ENCODE measurements around the gene TNFRSF13B. TPM values are rescaled to one million over a fixed set of nuclear protein-coding genes. Genes with fewer than 3 reads are reported as not detected.
"Not testable (repeated sequence)": the region's sequence is repeated elsewhere in the genome, so short reads cannot be mapped to it uniquely, and the experiment has no call there.

The TNFRSF13B gene
- total RNA-seq: not detected in 2 replicates

DNA sequence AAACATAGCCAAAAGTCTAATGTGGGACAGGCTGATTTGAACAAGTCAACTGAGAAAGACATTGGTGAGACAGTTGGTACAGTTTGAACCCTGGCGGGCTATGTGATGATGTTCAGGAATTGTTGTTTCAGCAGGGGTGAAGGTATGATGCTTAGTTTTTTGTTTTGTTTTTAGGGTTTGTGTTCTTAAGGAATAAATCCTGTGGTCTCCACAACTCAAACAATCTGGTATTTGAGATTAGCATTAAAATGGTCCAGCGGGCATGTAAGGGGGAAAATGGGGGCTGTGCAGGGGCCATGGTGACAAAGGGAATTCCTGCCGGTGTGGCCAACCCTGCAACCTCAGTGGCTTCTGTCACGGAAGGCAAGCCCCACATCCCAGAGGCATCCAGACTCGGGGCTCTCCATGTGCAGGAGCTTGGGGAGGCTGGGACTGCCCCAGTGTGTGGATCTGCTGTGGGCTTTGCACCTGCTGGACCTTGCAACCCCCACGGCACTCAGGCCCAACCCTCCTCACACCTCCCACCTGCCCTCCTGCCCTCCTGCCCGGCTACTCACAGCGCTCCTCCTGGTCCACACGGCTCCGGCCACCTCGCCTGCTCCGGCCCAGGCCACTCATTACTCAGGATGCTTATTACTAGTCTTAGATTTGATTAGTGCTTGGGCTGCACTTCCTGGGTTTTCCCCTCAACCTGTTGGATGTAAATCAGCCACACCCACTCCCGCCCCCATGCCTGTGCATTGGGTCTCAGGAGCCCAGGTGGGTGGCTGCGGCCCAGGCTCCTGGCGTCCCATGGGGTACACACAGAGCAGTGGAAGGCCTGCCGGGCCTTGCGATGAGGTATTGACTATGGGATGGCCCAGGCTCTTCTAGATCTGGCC, at the start of gene TNFRSF13B:
TSS of gene TNFRSF13B (minus strand) at position 661 of the 881 bp plus-strand sequence. CDS start at position 618, 43 bp downstream.
- no peak for DNase-seq

DNA sequence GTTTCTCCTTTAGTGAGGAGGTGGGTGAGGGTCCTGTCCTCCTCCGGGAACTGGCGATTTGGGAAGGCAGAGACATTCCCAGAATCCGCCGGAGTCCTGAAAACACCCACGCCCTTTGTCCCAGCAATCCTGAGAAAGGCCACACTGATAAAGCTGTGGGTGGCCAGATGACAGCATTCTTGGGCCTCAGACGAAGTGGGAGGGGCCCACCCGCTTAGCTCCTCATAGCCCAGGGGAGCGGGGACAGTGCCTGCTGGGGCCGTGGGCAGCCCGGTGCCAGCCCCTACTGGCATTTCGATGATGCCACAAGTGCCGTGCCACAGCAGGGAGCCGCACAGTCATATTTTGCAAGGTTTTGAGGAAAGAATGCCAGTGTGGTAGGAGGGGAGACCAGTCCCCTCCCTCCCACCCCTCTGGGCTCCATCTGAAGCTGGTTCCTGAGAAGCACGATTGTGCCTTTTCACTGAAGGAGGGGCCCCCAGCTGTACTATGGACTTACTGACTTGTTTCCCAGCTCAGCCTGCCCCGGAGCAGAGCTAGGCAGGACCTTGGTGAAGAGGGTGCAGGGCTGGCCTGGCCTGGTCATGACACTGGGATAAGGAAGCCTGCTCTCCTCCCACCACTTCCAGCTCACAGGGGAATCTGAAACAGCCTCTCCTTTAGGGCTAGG, 49.4 kb upstream of the TNFRSF13B start:
- DNase-seq: no peak

DNA sequence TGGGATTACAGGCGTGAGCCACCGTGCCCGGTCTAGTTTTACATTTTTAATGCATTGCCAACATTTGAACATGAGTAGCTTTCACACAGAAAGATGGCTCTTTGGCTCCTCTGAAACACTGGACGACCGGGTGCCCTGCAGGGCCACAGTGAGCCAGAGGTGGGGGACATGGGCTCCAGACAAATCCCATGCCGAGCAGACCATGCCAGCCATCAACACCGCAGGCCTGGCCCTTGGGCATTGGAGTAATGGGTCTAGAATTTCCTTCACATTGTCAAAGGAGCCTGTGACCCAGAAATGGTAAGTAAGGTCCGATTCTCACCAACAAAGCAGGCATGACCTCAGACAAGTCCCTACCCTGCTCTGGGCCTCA, 48.9 kb upstream of the TNFRSF13B start:
- no peak for DNase-seq

DNA sequence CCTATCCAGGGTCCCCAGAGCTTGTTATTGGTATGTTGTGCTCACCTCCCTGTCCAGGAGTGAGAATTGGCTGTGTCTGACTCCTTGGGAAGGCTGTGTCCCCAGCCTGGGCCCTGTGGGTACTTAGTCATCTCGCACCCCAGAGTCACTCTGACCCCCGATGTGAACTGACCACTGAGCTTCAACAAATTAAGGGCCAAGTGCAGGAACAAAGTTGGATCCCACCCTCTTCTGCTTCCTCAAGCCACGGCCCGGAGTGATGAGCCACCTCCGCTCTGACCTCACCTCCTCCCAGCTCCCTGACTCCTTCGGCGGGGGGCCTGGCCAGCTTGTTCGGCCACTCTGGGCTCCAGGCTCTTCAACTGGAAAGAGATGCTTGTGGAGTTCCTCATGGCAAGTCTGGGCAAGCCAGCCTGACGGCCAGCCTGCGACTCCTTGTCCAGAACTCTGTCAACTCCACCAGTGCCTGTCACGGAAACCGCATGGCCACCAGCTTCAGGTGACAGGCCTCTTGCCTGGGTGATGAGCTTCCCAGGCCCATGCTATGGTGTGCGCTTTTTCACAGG, 48.1 kb upstream of the TNFRSF13B start:
- no peak for DNase-seq

DNA sequence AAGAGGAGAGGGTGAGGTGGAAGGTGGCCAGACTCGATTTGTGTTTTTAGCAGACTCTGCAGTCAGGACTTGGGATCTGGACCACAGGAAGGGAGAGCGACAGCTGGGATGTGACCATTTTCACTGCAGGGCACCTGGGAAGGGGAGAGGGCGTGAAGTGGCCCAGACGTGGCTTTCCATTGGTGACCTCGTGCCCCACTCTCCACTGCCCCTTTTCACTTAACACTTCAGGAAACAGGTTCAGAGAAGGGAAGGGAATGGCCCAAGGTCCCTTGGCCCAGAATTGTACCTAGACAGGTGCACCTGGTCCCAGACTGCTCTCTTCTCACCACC, 47.5 kb upstream of the TNFRSF13B start:
- no peak for DNase-seq

DNA sequence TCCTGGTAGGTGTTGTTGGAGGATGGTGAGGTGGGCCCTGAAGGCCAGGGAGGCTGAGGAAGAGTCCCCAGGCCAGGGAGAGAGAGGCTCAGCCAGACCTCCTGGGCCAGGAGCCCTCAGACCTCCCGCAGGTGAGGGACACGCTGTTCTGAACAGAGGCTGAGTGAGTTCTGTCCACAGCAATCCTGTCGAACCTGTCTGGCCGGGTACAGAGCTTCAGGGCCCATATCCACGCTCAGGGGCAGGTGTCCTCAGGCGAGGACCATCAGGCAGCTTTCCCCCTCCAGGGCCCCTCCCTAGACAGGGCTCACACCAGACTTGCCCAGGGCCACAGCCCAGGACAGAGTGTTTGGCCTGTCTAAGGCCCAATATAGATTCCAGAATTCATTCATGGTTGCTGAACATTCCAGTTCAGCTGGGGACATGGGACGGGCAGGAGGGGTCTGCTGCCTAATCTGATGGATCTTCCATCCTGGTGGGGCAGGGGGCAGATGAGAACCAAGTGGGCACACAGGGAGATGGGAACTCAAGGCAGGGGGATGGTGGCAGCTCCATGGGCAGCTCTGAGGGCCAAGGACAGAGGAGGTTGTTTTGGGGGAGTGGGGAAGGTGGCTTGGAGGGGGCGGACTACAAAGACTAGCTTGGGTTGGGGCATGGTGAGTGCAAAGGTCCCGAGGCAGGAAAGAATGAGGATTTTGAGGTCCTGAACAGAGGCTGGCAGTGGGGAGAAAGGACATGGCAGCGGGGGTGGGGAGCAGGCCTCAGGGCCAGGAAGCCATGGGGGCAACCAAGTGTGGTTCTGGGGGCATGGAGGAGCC, 46.9 kb upstream of the TNFRSF13B start:
- no peak for DNase-seq

DNA sequence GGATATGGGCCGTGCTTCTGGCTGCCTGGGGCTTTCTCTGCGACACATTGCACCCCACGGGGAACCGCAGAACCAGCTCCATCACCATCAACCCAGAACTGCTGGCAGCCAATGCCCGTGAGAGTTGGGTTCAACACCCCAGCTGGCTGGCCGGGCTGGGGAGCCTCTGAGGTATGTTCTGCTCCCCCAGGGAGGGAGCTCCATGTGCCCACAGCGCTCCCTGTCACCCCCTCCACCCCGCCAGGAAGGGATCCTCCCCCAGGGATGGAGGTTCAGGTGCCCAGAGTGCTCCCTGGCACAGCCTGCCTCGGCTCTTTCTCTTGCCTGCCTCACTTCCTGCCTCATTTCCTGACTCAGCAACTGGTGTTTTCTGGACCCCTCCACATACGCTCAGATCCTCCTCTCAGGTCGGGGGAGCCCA, 46.1 kb upstream of the TNFRSF13B start:
- no peak for DNase-seq

DNA sequence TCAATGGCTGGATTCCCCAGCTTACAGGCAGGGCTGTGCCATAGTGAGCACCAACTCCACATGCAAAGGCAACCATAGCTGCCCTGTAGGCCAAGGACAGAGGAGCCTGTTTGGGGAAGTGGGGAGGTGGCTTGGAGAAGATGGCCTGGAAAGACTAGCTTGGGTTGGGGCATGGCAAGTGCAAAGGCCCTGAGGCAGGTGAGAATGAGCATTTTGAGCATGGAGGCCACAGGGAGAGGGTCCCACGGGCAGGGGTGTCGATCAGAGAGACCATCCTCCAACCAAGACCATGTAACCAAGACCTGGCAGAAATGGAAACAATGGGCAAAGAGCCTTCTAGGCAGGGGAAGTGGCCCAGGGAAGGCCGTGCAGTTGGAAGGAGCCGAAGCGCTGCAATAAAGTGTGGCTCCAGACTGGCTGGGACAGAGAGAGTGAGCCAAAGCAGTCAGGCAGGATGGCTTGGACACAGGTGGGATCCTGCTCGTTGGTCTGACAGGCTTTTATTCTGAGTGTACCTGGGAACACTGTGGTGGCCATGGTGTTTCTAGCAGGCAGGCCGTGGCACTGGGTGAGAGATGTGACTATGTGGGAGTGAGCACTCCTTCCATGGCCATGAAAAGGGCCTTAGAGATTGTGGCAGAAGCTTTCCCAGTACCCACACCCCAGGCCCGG, 45.6 kb upstream of the TNFRSF13B start:
- DNase-seq: no peak

DNA sequence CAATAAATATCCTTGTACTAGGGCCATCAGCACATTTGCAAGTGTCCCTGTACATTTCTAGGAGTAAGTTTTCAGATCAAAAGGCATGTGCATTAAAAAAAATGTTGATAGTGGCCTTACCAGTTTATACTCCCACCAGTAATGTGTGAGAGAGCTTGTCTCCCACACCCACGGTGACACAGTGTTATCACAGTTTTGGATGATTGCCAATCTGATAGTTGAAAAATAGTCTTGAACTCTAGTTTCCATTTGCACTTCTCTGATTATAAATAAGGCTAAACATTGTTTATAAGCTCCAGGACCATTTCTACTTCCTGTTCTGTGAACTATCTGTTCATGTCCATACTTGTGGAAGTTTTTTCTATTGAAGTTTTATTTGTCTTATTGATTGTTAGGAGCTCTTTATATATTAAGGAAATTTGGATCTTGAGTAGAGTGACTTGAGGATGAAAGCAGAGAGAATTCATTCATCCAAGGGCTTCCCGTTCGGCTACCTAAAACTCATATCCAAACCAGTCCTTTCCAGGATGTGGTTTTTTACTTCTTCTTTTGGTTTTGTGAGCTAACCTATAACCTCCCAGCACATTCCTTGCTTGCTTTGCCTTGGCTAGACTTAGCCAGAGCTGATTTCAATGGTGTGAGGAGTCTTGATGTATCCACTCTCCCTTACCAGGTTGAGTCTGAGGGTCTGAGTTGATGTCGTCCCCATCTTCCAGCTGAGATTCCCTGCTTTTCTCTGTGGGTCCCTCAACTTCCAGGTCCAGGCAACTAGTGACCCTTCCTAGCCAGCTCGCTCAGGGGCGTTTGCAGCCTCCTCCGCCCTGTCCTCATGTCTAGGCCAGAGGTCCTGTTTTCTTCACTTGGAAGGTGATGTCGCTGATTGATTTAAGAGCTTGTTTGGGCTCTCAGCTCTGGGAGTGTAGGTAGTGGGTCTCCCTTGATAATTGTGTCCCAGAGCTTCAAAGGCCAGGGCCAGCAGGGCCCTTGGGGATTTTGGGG, 44.6 kb upstream of the TNFRSF13B start:
- DNase-seq: not testable (repeated sequence)

DNA sequence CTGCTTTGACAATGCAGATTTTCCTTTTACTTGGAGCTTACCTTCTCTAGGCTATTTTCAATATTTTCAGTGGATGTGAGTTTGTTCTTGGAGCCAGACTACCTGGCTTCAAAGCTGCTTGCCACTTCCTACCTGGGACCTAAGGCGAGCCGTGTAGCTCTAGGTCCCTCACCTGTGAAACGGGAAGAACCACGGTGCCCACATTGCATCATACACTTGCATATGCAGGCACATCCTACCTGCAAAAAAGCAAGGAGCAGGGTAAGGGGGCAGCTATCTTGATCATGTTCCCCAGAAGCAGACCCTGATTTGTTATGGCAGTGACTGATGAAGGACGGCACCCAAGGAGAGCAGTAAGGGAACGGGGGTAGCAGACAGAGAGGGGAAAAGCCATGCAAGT, 43.3 kb upstream of the TNFRSF13B start:
- DNase-seq: no peak

DNA sequence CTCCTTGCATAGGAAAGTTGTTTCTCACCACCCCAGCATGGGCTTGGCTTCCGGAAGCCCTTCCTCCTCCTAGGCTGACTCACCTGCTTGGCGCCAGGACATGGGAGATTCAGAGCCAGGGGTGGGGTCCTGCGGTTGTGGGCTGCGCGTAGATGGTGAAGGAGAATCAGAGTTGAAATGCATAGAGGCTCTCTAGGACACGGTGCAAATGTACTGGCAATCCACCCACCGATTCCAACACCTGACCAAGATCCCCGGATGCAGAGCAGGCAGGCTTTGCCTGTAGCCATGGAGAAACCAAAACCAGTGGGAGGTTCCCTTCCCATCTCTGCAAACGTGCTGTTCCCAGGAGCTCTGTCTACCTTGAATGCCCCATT, 42.8 kb upstream of the TNFRSF13B start:
- not testable (repeated sequence) for DNase-seq

DNA sequence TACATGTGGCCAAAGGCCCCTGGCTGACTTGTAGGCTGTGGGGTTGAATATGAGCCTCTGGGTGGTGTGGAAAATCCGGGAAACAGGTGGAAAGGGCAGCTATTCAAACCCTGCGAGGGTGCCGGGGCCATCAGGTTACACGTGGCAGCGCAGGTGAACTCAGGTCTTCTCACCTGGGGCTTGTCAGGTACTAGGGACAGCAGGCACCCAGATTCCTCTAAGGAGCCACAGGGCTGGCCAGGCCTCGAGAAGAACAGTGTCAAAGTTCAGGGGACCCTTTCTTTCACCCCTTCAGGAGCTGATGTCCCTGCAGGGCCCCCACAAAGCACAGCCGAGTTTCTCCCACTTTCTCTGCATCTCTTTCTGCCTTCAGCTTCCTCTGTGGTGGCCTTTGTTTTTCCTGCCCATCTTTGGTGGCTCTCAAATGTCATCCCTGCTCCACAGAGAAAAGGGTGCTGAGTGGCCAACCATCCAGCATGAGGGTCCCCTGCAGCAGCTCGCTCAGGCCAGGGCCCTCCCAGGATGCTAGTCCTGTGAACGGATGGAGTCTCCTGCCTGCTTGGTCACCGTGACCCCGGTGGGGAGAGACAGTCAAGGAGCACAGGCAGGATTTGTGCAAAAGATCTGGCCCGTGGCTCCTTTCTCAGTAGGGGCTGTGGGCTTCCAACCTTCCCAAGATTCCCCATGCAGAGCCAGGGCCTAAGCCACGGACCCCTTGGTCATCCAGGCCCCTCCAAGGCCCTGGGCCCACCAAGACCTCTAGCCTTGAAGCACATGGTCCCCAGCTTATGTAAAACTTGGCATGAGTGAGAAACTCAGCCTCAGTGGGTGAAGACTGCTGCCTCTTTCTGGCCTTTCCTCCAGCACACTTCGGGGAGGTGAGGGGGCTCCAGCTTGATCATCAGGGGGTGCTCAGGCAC, 42.2 kb upstream of the TNFRSF13B start:
- DNase-seq: not testable (repeated sequence)

DNA sequence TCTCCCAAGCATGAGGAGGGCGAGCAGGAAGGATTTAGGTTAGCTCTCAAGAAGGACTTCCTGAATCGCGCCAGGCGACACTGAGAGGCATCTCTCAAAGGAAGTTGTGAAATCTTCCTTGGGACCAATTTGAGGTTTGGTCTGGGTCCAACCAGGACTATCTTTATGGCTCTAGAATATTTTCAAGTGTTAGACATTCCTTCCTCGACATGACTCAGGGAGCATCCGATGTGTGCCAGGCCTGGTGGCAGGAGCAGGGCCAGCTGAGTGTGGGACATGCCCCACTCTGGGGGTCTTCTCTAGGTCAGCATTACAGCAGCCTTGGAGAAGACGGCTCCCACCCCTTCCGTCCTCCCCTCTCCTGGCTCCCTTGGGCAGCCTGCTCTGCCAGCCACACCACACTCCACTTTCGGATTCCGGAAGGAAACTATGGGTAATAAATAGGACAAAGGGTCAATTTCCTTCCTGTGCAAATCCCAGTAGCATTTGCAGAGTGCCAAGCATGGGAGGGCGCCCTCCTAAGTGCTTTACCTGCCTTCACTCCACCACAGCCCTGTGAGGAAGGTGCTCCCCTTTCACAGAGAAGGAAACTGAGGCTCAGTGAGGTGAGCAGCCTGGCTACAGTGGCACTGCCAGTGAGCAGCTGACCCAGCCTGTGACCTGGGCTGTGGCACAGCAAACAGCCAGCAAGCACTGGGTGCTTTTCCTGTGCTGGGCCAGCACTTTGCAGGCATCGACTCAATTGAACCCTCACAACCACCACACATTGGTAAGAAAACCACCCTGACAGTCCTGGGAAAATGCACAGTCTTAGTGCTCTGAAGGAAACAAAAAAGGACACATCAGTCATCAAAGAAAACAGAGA, 39.4 kb upstream of the TNFRSF13B start:
- DNase-seq: not testable (repeated sequence)

DNA sequence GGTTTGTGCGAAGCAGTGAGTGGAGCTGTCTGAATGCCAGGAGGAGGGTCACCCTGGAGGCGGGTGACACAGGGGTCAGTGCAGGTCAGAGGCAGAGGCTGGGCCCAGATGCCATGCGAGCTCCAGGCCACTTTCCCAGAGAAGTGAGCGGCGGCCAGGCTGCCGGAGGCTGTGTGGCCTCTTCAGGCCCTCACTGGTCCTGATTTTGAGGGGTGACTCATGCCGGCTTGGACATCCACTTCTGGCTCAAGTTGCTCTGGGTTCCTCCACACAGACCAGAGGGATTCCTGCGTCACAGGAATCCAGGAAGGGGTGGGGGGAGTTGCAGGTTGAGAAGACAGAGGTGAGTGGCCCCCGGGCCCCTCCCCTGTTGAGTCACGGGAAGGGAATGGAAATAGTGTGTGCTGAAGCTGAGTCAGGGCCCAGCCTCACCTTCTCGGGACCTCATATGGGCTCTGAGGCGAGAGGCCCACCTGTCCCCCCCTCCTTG, 38.7 kb upstream of the TNFRSF13B start:
- DNase-seq: not testable (repeated sequence)

DNA sequence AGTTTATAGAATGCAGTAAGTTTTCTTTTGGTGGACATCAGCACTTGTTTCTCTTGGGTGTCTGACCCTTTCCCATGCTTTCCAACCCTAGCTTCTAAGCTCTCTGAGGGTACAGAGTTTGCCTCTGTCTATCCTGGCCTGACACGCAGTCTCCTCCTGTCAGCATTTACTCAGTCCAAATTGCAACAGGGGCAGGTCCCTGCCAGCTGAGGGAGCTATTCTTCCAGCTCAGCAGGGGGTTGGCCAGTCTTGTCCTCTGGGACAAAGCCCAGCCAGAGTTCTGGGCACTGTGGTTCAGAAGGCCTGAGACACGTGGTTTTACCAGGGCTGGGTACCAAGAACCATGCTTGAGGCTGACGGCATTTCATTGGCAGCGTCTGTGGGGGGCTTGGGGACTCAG, 38.1 kb upstream of the TNFRSF13B start:
- DNase-seq: not testable (repeated sequence)

DNA sequence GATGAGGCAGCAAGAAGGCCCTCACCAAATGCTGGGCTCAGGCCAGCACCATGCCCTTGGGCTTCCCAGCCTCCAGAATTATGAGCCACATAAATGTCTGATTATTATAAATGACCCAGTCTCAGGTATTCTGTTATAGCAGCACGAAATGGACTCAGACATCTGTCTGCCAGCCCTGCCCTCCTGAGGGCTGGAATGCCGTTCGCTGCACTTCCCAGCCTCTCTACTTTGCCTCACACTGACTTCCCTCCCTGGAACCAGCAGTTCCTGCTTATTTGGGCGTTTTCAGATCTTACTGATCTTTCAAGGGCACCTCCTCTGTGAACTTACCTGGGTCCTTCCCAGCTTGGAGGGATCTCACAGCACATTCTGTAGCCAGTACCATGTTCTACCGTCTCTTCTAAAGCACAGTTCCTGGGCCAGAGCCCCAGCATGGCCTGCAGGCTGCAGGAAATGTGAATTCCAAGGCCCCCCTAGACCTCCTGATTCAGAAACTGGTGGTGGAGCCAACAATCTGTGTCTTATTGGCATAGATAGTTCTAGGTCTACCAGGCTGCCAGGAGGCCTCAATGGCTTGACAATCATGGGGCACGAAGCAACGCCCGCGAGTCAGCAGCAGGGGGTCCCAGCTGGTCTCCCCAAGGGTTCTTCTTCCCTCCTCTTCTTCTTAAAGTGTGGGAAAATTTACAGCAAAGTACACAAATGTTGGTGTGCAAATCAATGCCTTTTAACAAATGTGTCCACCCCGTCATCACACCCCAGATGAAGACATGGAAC, 36.9 kb upstream of the TNFRSF13B start:
- DNase-seq: not testable (repeated sequence)

DNA sequence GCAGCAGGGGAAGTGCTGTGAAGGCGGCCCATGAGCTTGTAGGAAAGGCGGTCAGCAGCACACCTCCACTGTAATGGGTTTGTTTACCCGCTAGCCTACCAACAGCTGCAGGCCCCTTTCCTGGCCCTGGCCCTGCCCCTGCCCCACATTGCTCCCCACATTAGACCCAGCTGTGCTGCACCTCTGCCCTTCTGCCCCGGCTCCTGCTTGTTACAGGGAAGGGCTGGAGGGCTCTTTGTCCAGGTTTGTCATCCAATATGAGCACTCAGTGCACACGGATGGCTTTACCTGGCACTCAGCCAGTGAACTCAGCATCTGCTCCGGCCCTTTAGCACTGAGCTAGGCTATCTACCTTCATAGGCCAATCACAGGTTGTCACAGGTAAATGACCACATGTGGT, 36.0 kb upstream of the TNFRSF13B start:
- DNase-seq: not testable (repeated sequence)
